Epithelial cell of esophagus (primary cell): ENCODE measurements around the gene ZDHHC1.

Source experiments
- DNase-seq: peaks from one replicate; pipeline ENCODE4 v3.0.0; 2010; ENCODE audit warnings: low read depth
- H3K4me3 ChIP-seq: 2 replicates; pipeline ENCODE4 v1.5.1; 2011; ENCODE audit warnings: mild to moderate bottlenecking, low read length, control low read depth
- TF ChIP-seq, protein P1 (sequence below): IDR thresholded peaks from 2 replicates; pipeline ENCODE4 v1.5.1; 2011; ENCODE audit warnings: low read depth, mild to moderate bottlenecking, low read length, control low read depth, inconsistent platforms; ENCODE audit not compliant: insufficient read depth; ENCODE audit errors: missing control alignments

ZDHHC1 gene

DNA sequence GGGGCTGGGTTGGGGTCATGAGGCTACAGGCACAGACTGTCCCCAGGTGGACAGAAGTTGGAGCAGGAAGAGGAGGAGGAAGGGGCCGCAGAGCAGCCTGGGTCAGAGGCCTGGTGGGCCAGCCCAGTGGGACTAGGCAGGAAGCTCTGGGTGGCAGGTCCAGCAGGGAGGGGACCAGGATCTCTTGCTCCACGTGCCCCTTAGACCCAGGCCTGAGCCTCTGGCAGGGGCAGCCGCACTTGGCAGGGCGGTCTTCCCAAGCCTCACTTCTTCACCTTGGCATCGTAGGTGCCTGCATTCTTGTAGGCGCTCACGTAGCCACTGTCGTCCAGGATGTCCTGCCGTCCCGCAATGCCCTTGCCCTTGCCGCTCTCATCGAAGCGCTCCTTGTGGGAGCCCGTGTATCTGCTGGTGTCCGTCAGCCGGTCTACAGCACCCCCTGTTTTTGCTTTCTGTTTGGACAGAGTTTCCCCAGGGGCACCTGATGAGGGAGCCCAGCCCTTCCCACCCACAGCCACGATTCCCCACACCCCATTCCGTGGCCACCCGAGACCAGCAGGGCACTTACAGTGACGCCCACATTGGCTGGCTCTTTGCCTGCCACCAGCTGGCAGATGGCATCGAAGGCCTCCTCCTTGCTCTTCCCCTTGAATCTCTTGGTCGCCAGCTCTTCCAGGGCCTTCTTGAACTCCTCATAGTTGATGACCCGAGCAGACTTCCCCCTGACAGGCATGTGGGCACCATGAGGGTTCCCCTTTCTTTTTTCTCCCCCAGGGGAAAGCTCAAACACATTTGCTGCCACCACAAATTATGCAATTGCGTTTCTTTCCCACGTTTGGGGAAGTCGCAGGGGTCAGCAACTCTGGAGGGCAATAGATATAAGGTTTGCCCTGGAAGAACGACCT lies 26.1 kb downstream of the ZDHHC1 start:
- TF ChIP-seq, protein P1, sequence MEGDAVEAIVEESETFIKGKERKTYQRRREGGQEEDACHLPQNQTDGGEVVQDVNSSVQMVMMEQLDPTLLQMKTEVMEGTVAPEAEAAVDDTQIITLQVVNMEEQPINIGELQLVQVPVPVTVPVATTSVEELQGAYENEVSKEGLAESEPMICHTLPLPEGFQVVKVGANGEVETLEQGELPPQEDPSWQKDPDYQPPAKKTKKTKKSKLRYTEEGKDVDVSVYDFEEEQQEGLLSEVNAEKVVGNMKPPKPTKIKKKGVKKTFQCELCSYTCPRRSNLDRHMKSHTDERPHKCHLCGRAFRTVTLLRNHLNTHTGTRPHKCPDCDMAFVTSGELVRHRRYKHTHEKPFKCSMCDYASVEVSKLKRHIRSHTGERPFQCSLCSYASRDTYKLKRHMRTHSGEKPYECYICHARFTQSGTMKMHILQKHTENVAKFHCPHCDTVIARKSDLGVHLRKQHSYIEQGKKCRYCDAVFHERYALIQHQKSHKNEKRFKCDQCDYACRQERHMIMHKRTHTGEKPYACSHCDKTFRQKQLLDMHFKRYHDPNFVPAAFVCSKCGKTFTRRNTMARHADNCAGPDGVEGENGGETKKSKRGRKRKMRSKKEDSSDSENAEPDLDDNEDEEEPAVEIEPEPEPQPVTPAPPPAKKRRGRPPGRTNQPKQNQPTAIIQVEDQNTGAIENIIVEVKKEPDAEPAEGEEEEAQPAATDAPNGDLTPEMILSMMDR, result no peak
- no peak for DNase-seq
- H3K4me3 ChIP-seq, result no peak overlapping the region

DNA sequence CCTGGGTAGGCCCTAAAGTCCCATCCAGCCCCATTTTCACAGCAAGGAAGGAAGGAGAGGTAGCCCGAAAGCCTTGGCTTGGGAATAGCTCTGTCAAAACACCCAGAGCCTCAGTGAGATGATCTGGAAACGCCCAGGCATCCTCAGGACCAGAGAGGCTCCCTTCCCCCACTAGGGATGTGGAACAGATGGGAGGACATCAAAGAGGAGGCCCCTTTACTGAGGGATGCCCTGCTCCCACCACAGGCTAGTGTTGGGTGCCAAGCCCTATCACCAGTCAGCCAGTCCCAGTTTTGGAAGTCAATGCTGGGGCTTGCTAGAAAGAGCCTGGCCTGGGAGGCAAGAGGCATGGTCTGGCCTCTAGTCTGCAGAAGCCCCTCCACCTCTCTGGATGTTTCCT lies 27.7 kb downstream of the ZDHHC1 start:
- TF ChIP-seq, protein P1, result no peak
- DNase-seq, result no peak
- no peak overlapping the region for H3K4me3 ChIP-seq

DNA sequence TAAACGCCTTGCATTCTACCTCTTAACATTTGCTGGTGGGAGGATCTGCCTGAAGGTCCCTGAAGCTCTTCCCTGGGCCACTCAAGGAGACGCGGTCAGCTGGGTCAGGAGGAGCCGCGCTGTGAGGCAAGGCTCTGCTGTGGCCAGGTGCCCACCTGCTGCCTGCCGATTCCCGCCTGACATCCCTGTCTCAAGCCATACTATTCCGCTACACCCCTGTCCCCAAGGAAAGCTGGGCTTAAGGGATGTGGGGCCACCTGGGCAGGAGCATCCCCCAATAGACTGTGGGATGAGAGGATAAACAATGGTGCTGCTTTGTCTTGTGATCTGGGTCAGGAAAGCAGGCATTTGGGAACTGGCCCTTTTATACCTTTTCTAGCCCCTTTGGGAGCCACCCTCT lies 28.1 kb downstream of the ZDHHC1 start:
- H3K4me3 ChIP-seq, result no peak overlapping the region
- DNase-seq, result no peak
- TF ChIP-seq, protein P1, result no peak

DNA sequence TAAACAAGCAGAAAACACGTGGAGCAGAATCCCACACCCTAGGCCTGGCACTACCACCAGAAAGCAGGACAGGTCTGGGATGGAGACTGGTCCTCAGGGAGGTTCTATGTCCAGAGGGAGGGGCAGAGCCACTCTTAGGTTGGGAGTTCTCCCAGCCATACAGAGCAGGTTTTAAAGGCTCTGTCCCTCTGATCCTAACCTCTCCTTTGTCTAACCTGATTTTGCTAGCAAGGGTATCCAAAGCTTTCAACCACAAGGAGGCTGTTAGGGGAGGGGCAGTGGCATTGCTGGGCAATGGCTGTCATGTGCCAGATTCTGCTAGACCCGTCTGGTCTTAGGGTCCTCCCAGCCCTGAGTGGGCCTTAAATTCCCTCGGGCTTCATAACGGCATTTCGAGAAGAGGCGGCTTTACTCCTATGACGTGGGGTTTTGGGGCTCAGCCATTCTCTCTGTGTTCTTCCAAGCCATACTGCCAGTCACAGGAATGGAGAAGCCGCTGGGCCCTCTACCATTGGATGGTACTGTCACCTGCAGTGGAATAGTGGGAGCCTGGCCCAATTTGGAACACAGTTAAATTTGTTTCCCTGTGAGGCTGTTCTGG lies 28.7 kb downstream of the ZDHHC1 start:
- H3K4me3 ChIP-seq, result no peak overlapping the region
- TF ChIP-seq, protein P1, result no peak
- no peak for DNase-seq

DNA sequence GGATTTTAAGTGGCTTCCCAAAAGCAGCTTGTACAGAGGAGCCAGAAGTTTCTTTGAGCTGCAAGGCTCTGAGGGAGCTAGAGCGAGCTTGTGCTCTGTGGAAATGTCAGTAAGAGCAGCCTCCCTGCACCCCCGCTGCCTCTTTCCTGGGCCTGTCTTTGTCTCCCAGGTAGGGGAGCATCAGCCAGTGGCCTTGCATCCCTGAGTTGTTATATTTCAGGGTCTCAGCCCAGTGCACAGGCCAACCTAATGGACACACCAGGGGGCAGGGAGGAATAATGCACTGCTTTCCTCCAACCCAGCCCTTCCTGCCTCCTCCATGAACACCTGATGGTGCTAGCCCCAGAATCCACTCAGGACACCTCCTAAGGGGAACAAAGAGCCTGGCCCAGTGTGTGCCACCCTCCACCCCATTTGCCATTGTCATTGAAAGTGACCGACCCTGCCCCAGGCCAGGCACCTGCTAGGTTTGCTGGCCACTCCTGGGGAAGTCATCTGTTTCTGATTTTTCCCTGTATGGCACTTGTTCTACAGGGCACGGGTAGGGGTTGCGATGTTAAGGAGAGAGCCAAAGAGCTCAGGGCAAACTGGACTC lies 29.3 kb downstream of the ZDHHC1 start:
- no peak for DNase-seq
- no peak overlapping the region for H3K4me3 ChIP-seq
- TF ChIP-seq, protein P1, result no peak

DNA sequence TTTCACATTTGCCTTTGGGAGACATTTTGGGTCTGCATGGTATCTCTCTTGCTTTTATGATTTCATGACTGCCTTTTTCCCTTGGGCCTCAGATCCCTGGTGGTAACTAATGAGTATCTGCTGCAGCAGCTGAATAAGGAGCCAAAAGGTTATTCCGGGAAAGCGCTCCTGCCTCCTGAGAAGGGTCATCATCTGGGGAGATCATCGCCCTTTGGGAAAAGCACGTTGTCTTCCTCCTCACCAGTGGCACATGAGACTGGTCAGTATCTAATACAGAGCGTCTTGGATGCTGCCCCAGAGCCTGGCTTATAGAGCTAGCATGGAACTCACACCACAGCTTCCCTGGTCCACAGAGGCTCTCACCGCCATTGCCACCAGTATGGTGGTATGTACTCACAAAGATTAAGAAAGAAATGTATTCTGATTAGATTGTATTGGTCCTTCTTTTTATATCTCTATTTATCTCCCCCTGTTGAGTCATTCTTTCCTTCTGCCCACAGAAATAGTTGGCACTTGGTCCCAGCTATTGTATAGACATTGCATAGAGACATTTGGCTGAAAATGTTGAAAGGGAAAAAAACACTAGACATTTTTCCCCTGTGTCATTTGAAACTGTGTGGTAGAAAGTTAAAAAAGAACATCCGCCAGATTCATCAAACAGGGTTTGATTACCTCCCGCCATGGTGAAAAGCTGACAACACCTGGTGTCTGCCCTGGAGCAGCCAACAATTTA lies 31.3 kb downstream of the ZDHHC1 start:
- TF ChIP-seq, protein P1, result no peak
- no peak overlapping the region for H3K4me3 ChIP-seq
- DNase-seq, result no peak
